ENCODE results near the gene PRR19. TPM values are rescaled to one million over a fixed set of nuclear protein-coding genes. Genes with fewer than 3 reads are reported as not detected.

Gene PRR19
- total RNA-seq, 1 experiment from 2014 or later, result 0.93 TPM

DNA sequence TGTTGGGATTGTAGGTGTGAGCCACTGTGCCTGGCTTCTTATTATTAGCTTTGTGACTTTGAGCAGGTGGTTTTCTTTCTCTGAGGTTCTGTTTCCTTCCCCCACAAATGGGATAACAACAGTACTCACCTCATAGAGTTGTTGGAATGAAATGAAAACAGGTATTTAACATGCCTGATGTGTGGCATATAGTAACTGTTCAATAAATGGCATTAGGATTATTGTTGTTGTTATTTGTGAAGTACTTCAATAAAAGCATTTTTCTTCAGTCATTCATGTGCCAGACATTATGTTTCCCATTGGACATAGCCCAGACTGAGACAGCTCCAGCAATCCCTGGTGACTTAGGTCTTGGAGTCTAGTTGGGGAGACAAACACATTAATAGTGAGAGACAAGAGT, 25.0 kb downstream of the PRR19 start:
- POLR2A ChIA-PET, result no interaction called here

DNA sequence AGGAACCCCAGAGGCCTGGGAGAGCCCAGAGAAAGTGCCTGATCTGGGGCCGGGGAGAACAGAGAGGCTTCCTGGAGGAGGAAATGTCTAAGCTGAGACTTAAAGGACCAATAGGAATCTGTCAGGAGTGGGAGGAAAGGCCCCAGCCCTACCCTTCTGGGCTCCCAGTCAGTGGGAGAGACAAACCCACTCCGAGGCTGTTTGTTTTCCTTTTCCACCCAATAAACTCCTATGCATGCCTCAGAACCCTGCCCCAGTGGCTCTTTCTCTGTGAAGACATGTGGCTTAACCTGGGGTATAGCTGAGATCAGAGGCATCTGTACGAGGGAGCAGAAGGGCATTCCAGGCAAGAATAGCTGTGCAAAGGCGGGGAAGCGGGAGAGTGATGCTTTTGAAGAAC, 25.4 kb downstream of the PRR19 start:
- H2AFZ ChIP-seq (ENCODE audit: low read depth, low read length, poor library complexity, severe bottlenecking), result no peak overlapping the region
- no peak for DNase-seq (ENCODE audit: low read depth, low spot score)
- TF ChIP-seq ZFX (IDR thresholded peaks at IDR 0.05), result no peak
- TF ChIP-seq ZNF274 (IDR thresholded peaks at IDR 0.05; ENCODE audit: low read depth, low read length), result no peak
- TF ChIP-seq JUND (IDR thresholded peaks at IDR 0.05), result no peak
- TF ChIP-seq EZH2phosphoT487 (IDR thresholded peaks at IDR 0.05; ENCODE audit: borderline replicate concordance), result no peak
- TF ChIP-seq POLR2A (IDR thresholded peaks at IDR 0.05; ENCODE audit: borderline replicate concordance, extremely low read depth, insufficient read depth, insufficient read length), result no peak
- TF ChIP-seq, protein P1, sequence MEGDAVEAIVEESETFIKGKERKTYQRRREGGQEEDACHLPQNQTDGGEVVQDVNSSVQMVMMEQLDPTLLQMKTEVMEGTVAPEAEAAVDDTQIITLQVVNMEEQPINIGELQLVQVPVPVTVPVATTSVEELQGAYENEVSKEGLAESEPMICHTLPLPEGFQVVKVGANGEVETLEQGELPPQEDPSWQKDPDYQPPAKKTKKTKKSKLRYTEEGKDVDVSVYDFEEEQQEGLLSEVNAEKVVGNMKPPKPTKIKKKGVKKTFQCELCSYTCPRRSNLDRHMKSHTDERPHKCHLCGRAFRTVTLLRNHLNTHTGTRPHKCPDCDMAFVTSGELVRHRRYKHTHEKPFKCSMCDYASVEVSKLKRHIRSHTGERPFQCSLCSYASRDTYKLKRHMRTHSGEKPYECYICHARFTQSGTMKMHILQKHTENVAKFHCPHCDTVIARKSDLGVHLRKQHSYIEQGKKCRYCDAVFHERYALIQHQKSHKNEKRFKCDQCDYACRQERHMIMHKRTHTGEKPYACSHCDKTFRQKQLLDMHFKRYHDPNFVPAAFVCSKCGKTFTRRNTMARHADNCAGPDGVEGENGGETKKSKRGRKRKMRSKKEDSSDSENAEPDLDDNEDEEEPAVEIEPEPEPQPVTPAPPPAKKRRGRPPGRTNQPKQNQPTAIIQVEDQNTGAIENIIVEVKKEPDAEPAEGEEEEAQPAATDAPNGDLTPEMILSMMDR (IDR thresholded peaks at IDR 0.05 in 2 of 3, conservative IDR thresholded peaks at IDR 0.05 in 1 of 3; ENCODE audit: borderline replicate concordance in 1 of 3, insufficient read depth in 1 of 3, low read depth in 2 of 3, low read length in 2 of 3), result no peak
- TF ChIP-seq SIN3A (IDR thresholded peaks at IDR 0.05; ENCODE audit: low read depth), result no peak
- no peak for TF ChIP-seq YY1 (IDR thresholded peaks at IDR 0.05; ENCODE audit: extremely low read depth, insufficient replicate concordance, low read depth, low read length)
- TF ChIP-seq FOSL1 (IDR thresholded peaks at IDR 0.05; ENCODE audit: low read depth), result no peak
- TF ChIP-seq, protein P2, sequence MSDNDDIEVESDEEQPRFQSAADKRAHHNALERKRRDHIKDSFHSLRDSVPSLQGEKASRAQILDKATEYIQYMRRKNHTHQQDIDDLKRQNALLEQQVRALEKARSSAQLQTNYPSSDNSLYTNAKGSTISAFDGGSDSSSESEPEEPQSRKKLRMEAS (IDR thresholded peaks at IDR 0.05), result no peak
- no peak for TF ChIP-seq EZH2 (IDR thresholded peaks at IDR 0.05)
- no peak for TF ChIP-seq CBX3 (IDR thresholded peaks at IDR 0.05; ENCODE audit: low read depth)
- no peak for TF ChIP-seq SRF (IDR thresholded peaks at IDR 0.05; ENCODE audit: low read depth)

More for the DNA sequence above, 25.0 kb downstream of the PRR19 start:
- Histone ChIP-seq H3K27ac (ENCODE audit: low read depth, low read length) (no peak overlapping the region), H3K9me2 (ENCODE audit: insufficient read depth) (no peaks in the 10 kb centered on the region), H4K20me1 (ENCODE audit: insufficient read depth) (no peaks in the 10 kb centered on the region), H3K9ac (ENCODE audit: low read length) (no peak overlapping the region), H3K27me3 (ENCODE audit: insufficient read depth, low read length) (no peaks in the 10 kb centered on the region), H3K36me3 (ENCODE audit: control insufficient read depth in 1 of 2, insufficient read depth in 2 of 2, low read length in 2 of 2) (no peaks in the 10 kb centered on the region; a peak in 1 of 4 replicates), H3K4me1 (ENCODE audit: control insufficient read depth in 1 of 2, insufficient read depth in 2 of 2, low read length in 2 of 2) (peaks cover 10 to 17% of the 10 kb centered on the region in 2 experiments), H3K4me2 (ENCODE audit: low read length) (peak overlapping the region; percentile 93), H3K79me2 (ENCODE audit: insufficient read depth, low read length) (peaks cover 17% of the 10 kb centered on the region), H3K4me3 (replicated peaks in 1 of 2; ENCODE audit: low read depth in 1 of 2, low read length in 2 of 2) (peak overlapping the region; percentile 90 to 95), H3K9me3 (ENCODE audit: control insufficient read depth in 1 of 2, insufficient read depth in 1 of 2, low read depth in 1 of 2, low read length in 2 of 2) (no peaks in the 10 kb centered on the region), H2AFZ (ENCODE audit: low read depth, low read length, poor library complexity, severe bottlenecking) (no peak overlapping the region)
- no TSS peak for BruUV-seq (replicated peaks)
- DNase-seq (ENCODE audit: low read depth, low spot score), result no peak
- ChIA-PET RAD21 (ENCODE audit: low non-redundant PET in 1 of 2, low total read pairs in 2 of 2, uncharacterized antibody in 2 of 2, unreplicated experiment in 2 of 2) (interaction anchor here in 1 of 2 experiments (0.6 kb wide), 1 partner anchor 116 kb away, joined by 6 read pairs; no protein-coding TSS in a partner anchor), CTCF (no interaction called here)
- intact Hi-C loops (cut with micrococcal nuclease), result no loop called here
- no peak for ATAC-seq
- TF ChIP-seq, protein P1 (IDR thresholded peaks at IDR 0.05 in 2 of 3, conservative IDR thresholded peaks at IDR 0.05 in 1 of 3; ENCODE audit: borderline replicate concordance in 1 of 3, insufficient read depth in 1 of 3, low read depth in 2 of 3, low read length in 2 of 3), result no peak
- TF ChIP-seq TCF7L2 (IDR thresholded peaks at IDR 0.05; ENCODE audit: borderline replicate concordance, extremely low read depth, insufficient read depth, insufficient read length) (no peak), EZH2 (IDR thresholded peaks at IDR 0.05) (no peak), FOSL1 (IDR thresholded peaks at IDR 0.05; ENCODE audit: low read depth) (no peak), CEBPB (IDR thresholded peaks at IDR 0.05; ENCODE audit: low read depth) (no peak), POLR2A (IDR thresholded peaks at IDR 0.05; ENCODE audit: borderline replicate concordance, extremely low read depth, insufficient read depth, insufficient read length) (no peak), ELF1 (IDR thresholded peaks at IDR 0.05; ENCODE audit: borderline replicate concordance, low read depth) (no peak)

More for the DNA sequence above, 25.4 kb downstream of the PRR19 start:
- H3K27ac ChIP-seq (ENCODE audit: low read depth, low read length), result no peak overlapping the region
- H3K4me3 ChIP-seq (replicated peaks in 1 of 2; ENCODE audit: low read depth in 1 of 2, low read length in 2 of 2), result 0 out of 4 replicates have a peak overlapping the region, but pooled peaks of 1 of the 2 experiments have one; percentile 90
- POLR2A ChIA-PET, result no interaction called here
- no peaks in the 10 kb centered on the region for H4K20me1 ChIP-seq (ENCODE audit: insufficient read depth)
- H3K27me3 ChIP-seq (ENCODE audit: insufficient read depth, low read length), result no peaks in the 10 kb centered on the region
- peaks cover 10 to 17% of the 10 kb centered on the region in 2 experiments for H3K4me1 ChIP-seq (ENCODE audit: control insufficient read depth in 1 of 2, insufficient read depth in 2 of 2, low read length in 2 of 2)
- CTCF ChIA-PET, result no interaction called here
- H3K9me2 ChIP-seq (ENCODE audit: insufficient read depth), result no peaks in the 10 kb centered on the region
- H3K4me2 ChIP-seq (ENCODE audit: low read length), result peak overlapping the region; percentile 93
- H3K9me3 ChIP-seq (ENCODE audit: control insufficient read depth in 1 of 2, insufficient read depth in 1 of 2, low read depth in 1 of 2, low read length in 2 of 2), result no peaks in the 10 kb centered on the region
- RAD21 ChIA-PET (ENCODE audit: low non-redundant PET in 1 of 2, low total read pairs in 2 of 2, uncharacterized antibody in 2 of 2, unreplicated experiment in 2 of 2), result interaction anchor here in 1 of 2 experiments (0.6 kb wide), 1 partner anchor 116 kb away, joined by 6 read pairs; no protein-coding TSS in a partner anchor
- no TSS peak for BruUV-seq (replicated peaks)
- H3K79me2 ChIP-seq (ENCODE audit: insufficient read depth, low read length), result peaks cover 17% of the 10 kb centered on the region
- intact Hi-C loops (cut with micrococcal nuclease), result no loop called here
- H3K36me3 ChIP-seq (ENCODE audit: control insufficient read depth in 1 of 2, insufficient read depth in 2 of 2, low read length in 2 of 2), result no peaks in the 10 kb centered on the region; a peak in 1 of 4 replicates
- no peak for ATAC-seq
- H3K9ac ChIP-seq (ENCODE audit: low read length), result no peak overlapping the region

Measured in HCT116 (cell line).